ENCODE data around the gene EFCAB14. TPM values are rescaled to one million over a fixed set of nuclear protein-coding genes. Genes with fewer than 3 reads are reported as not detected.

Gene EFCAB14
- polyA plus RNA-seq, 3 donors = 31.4 to 75.5 (median 49.8) TPM

DNA sequence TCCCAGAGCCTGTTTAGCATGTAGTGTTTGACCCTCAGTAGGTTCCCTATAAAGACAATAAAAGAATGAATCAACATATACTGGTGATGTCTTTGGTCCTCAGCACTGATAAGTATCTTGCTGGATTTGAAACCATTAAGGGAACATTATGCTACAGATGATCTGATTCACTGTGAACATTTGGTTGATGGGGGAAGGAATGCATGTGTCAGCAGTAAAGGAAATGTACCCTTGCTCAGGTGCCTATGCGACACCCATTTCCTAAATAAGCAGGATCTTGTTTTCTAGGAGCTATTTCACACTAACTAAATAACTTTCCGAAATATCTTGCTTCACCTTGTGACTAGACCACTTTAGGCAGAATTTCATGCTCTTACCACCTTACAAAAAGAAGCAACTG, 34.2 kb downstream of the EFCAB14 start:
- no peaks in the 10 kb centered on the region for H3K9me3 ChIP-seq (replicated peaks in 1 of 2; ENCODE audit: control insufficient read depth in 1 of 2, insufficient read depth in 1 of 2, low read length in 2 of 2)
- no peak overlapping the region for H3K27ac Mint-ChIP-seq
- H3K27me3 ChIP-seq (ENCODE audit: control insufficient read depth in 2 of 2, insufficient read depth in 2 of 2, low read length in 2 of 2) = no peaks in the 10 kb centered on the region
- no peak for TF ChIP-seq CTCF (IDR thresholded peaks at IDR 0.05)
- H3K9ac ChIP-seq (ENCODE audit: insufficient read depth, low read length, poor library complexity, severe bottlenecking) = no peak overlapping the region
- no peaks in the 10 kb centered on the region for H3K27me3 Mint-ChIP-seq (ENCODE audit: low read depth in 3 of 3)
- H3K9me3 Mint-ChIP-seq = no peaks in the 10 kb centered on the region
- H3K4me2 ChIP-seq (replicated peaks; ENCODE audit: extremely low read depth, low read length, poor library complexity, severe bottlenecking) = no peak overlapping the region
- no peak for DNase-seq
- H4K20me1 ChIP-seq (ENCODE audit: insufficient read depth, low read length) = peaks cover 19% of the 10 kb centered on the region
- H3K36me3 Mint-ChIP-seq = peaks cover 94 to 99% of the 10 kb centered on the region in 2 donors
- H3K4me3 ChIP-seq (replicated peaks in 1 of 3; ENCODE audit: low read depth in 2 of 3, low read length in 3 of 3) = no peak overlapping the region
- peaks cover 4% of the 10 kb centered on the region for H3K79me2 ChIP-seq (ENCODE audit: insufficient read depth, low read length)
- H3K27ac ChIP-seq (ENCODE audit: low read depth in 1 of 2, low read length in 2 of 2) = no peak overlapping the region
- 100% methylated on average over 1 of the region's 2 CpGs for WGBS (ENCODE audit: insufficient coverage)
- intact Hi-C loops (cut with micrococcal nuclease) = no loop called here
- H2AFZ ChIP-seq (ENCODE audit: insufficient read depth, low read depth, low read length, poor library complexity, severe bottlenecking) = no peak overlapping the region
- peaks cover 95 to 100% of the 10 kb centered on the region in 2 donors for H3K36me3 ChIP-seq (replicated peaks in 1 of 2; ENCODE audit: control insufficient read depth in 1 of 2, insufficient read depth in 2 of 2, low read length in 2 of 2)
- H3K4me1 ChIP-seq (ENCODE audit: control insufficient read depth in 1 of 2, insufficient read depth in 2 of 2, low read length in 2 of 2) = peaks cover 10 to 16% of the 10 kb centered on the region in 2 donors
- H3K4me3 Mint-ChIP-seq = no peak overlapping the region
- H3K4me1 Mint-ChIP-seq = peaks cover 24% of the 10 kb centered on the region

DNA sequence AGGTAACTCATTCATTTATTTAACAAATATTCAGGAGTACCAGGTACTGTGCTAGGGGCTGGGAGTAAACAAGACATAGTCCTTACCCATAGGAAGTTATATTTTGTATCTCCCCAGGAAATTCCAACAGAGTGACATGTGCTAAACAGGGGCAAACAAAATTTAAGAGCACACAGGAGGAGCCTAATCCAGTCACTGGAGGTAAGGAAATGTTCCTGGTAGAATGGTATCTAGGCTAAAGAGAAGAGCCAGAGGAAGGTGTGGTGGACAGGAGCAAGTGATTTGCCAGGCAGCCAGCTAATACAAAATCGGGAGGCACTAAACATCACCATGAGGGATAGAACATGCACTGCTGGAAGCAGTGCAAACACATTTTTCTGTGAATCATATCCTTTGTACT, 36.9 kb downstream of the EFCAB14 start:
- H2AFZ ChIP-seq (ENCODE audit: insufficient read depth, low read depth, low read length, poor library complexity, severe bottlenecking) = no peak overlapping the region
- no peak overlapping the region for H3K4me2 ChIP-seq (replicated peaks; ENCODE audit: extremely low read depth, low read length, poor library complexity, severe bottlenecking)
- H3K4me3 ChIP-seq (replicated peaks in 1 of 3; ENCODE audit: low read depth in 2 of 3, low read length in 3 of 3) = no peak overlapping the region
- no peaks in the 10 kb centered on the region for H3K79me2 ChIP-seq (ENCODE audit: insufficient read depth, low read length)
- H3K27ac Mint-ChIP-seq = no peak overlapping the region
- intact Hi-C loops (cut with micrococcal nuclease) = no loop called here
- H3K36me3 ChIP-seq (replicated peaks in 1 of 2; ENCODE audit: control insufficient read depth in 1 of 2, insufficient read depth in 2 of 2, low read length in 2 of 2) = peaks cover 91 to 100% of the 10 kb centered on the region in 2 donors
- no peaks in the 10 kb centered on the region for H4K20me1 ChIP-seq (ENCODE audit: insufficient read depth, low read length)
- peaks cover 92 to 97% of the 10 kb centered on the region in 2 donors for H3K36me3 Mint-ChIP-seq
- no peaks in the 10 kb centered on the region for H3K9me3 Mint-ChIP-seq
- WGBS (ENCODE audit: insufficient coverage) = no CpG with 5 or more reads among the region's 1 CpG
- no peak overlapping the region for H3K27ac ChIP-seq (ENCODE audit: low read depth in 1 of 2, low read length in 2 of 2)
- H3K9me3 ChIP-seq (replicated peaks in 1 of 2; ENCODE audit: control insufficient read depth in 1 of 2, insufficient read depth in 1 of 2, low read length in 2 of 2) = no peaks in the 10 kb centered on the region
- H3K27me3 Mint-ChIP-seq (ENCODE audit: low read depth in 3 of 3) = no peaks in the 10 kb centered on the region
- no peak for DNase-seq
- H3K4me1 Mint-ChIP-seq = peaks cover 5% of the 10 kb centered on the region
- TF ChIP-seq CTCF (IDR thresholded peaks at IDR 0.05) = no peak
- H3K4me1 ChIP-seq (ENCODE audit: control insufficient read depth in 1 of 2, insufficient read depth in 2 of 2, low read length in 2 of 2) = peaks cover 0 to 1% of the 10 kb centered on the region in 2 donors
- no peak overlapping the region for H3K4me3 Mint-ChIP-seq
- no peaks in the 10 kb centered on the region for H3K27me3 ChIP-seq (ENCODE audit: control insufficient read depth in 2 of 2, insufficient read depth in 2 of 2, low read length in 2 of 2)
- H3K9ac ChIP-seq (ENCODE audit: insufficient read depth, low read length, poor library complexity, severe bottlenecking) = no peak overlapping the region
